Measurements from ENCODE around the gene MRTFA.

Gene MRTFA

DNA sequence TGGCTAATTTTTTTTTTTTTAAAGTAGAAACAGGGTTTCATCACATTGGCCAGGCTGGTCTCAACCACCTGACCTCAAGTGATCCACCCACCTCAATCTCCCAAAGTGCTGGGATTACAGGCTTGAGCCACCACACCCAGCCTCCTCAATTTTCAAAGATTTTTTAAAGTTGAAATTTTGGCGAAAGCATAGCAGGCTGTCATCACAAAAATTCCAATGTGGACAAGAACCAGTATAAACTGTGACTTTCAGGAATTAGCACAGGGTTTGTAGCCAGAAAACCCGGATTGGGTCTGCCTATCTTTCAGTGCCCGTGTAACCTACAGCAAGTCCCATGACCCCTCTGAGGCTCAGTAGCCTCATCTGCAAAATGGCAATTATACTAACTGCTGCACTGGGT lies 185.9 kb downstream of the MRTFA start:
- no peak overlapping the region for H3K4me3 ChIP-seq (ENCODE audit: control insufficient read depth, low read depth, low read length)
- TF ChIP-seq, protein P1, sequence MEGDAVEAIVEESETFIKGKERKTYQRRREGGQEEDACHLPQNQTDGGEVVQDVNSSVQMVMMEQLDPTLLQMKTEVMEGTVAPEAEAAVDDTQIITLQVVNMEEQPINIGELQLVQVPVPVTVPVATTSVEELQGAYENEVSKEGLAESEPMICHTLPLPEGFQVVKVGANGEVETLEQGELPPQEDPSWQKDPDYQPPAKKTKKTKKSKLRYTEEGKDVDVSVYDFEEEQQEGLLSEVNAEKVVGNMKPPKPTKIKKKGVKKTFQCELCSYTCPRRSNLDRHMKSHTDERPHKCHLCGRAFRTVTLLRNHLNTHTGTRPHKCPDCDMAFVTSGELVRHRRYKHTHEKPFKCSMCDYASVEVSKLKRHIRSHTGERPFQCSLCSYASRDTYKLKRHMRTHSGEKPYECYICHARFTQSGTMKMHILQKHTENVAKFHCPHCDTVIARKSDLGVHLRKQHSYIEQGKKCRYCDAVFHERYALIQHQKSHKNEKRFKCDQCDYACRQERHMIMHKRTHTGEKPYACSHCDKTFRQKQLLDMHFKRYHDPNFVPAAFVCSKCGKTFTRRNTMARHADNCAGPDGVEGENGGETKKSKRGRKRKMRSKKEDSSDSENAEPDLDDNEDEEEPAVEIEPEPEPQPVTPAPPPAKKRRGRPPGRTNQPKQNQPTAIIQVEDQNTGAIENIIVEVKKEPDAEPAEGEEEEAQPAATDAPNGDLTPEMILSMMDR (conservative IDR thresholded peaks at IDR 0.05; ENCODE audit: control insufficient read depth, insufficient read depth, low read depth, low read length): no peak
- DNase-seq (ENCODE audit: low read depth): no peak

DNA sequence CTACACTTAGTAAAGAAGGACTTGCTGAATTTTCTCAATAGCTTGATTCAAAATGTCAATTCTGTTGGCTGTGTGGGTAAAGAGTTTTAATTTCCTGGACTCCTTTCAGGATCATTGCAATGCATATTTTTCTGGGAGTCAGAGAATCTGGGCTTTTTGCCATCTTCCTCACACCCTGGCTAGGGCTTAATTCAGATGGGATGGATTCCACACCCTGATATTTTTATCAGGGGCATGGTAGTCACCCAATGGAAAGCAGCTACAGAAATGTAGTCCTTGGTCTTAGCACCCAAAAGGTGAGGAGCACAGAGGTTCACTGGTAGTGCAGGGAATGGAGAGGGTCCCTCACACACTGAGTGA lies 186.9 kb downstream of the MRTFA start:
- H3K4me3 ChIP-seq (ENCODE audit: control insufficient read depth, low read depth, low read length): no peak overlapping the region
- TF ChIP-seq, protein P1 (conservative IDR thresholded peaks at IDR 0.05; ENCODE audit: control insufficient read depth, insufficient read depth, low read depth, low read length): no peak
- DNase-seq (ENCODE audit: low read depth): peak; percentile 70

DNA sequence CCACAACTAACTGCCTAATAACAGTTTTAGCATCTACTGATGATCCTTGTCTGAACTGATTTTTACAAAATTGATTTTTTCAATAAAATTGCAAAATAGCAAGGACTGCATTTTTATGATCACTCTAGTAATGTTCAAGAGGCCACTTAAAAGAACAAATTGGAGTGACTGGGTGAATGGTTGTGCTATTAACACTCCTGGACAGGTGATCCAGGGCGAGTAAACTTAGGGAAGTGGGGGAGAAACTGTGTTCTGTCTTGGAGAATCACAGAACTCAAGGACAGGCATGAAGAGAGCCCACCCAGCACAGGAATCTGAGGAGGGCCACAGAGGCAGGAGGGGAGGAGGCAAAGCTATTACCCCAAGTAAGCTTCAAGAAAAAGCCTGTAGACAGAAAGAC lies 190.3 kb downstream of the MRTFA start:
- TF ChIP-seq, protein P1 (conservative IDR thresholded peaks at IDR 0.05; ENCODE audit: control insufficient read depth, insufficient read depth, low read depth, low read length): no peak
- no peak for DNase-seq (ENCODE audit: low read depth)
- no peak overlapping the region for H3K4me3 ChIP-seq (ENCODE audit: control insufficient read depth, low read depth, low read length)

DNA sequence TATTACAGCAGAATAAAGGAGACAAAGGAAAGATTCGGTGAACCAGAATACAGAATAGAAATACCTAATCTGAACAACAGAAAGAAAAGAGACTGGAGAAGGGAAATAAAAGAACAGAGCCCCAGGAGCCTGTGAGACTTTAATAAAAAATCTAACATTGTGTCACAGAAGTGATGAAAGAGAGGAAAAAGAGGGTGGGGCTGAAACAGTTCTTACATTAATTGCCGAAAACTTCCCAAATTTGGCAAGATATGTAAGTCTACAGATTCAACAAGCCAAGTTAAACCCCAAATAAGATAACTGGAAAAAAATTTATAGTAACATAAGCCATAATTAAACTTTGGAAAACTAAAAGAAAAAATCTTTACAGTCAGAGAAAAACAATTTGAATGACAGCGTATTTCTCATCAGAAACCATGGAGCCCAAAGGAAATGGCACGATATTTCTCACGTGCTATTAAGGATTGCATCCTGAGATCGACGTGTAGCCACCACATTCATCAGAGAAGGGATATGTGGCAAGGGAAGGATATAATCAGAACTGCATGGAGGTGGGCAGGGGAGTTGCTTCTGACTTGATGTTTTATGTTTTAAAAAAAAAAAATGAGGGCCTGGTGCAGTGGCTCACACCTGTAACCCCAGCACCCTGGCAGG lies 192.2 kb downstream of the MRTFA start:
- no peak for DNase-seq (ENCODE audit: low read depth)
- TF ChIP-seq, protein P1 (conservative IDR thresholded peaks at IDR 0.05; ENCODE audit: control insufficient read depth, insufficient read depth, low read depth, low read length): no peak
- no peak overlapping the region for H3K4me3 ChIP-seq (ENCODE audit: control insufficient read depth, low read depth, low read length)

DNA sequence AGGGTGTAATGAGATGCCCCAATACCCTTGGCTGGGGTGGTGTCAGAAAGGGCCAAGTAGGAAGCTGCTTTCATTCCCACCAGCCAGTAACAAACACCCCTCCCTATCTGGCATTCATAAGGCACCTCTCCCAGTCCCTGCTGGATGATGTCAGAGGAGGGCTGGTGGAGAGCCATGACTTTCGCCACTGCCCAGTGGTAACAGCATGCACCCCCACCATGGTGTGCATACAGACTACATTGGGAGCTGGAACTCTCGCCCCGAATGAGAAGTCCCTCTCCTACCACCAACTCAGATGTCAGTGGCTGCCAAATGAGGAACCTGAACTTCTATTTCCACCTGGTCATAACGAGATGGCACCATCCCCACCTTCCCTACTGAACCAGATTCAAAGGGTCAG lies 192.8 kb downstream of the MRTFA start:
- no peak for DNase-seq (ENCODE audit: low read depth)
- TF ChIP-seq, protein P1 (conservative IDR thresholded peaks at IDR 0.05; ENCODE audit: control insufficient read depth, insufficient read depth, low read depth, low read length): no peak
- no peak overlapping the region for H3K4me3 ChIP-seq (ENCODE audit: control insufficient read depth, low read depth, low read length)

DNA sequence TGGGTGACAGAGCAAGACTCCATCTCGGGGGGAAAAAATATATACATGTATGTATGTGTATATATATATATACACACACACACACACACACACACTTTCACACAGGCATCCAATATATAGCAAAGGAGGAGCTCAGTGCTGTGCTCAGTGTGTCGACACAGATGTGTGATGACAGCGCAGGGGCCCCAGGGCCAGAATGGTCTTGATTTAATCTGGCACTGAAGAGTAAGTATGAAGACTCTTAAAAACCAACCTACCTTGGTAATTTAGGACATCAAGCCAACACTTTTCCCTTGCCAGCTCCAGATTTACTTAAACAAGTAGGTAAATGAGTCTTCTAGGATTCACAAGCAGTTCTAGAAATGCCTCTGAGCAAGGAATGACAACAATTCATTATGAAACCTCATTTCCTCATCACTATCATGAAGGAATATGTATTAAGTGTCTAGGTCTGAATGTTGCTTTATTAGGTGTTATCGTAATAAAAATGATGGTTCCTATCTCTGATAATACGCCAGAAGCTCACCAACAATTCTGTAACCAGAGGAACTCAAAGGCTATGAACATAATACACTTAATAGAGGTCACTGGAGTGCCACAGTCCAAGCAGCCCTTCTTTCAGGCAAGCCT lies 194.6 kb downstream of the MRTFA start:
- TF ChIP-seq, protein P1 (conservative IDR thresholded peaks at IDR 0.05; ENCODE audit: control insufficient read depth, insufficient read depth, low read depth, low read length): no peak

More for the DNA sequence above, 194.6 kb downstream of the MRTFA start:
- H3K4me3 ChIP-seq (ENCODE audit: control insufficient read depth, low read depth, low read length): no peak overlapping the region
- no peak for DNase-seq (ENCODE audit: low read depth)
